ENCODE data around the gene DDB1. TPM values are rescaled to one million over a fixed set of nuclear protein-coding genes. Genes with fewer than 3 reads are reported as not detected.
"Not testable (repeated sequence)": the region's sequence is repeated elsewhere in the genome, so short reads cannot be mapped to it uniquely, and the experiment has no call there.

DDB1 gene
- total and polyA plus RNA-seq, 5 experiments from 2014 or later: 105 to 184 (median 125) TPM

- H3K27me3 Mint-ChIP-seq, H3K9me3 Mint-ChIP-seq, POLR2A ChIA-PET, H3K27ac Mint-ChIP-seq, H3K4me1 Mint-ChIP-seq, DNase-seq, ATAC-seq, H3K4me3 Mint-ChIP-seq, H3K36me3 Mint-ChIP-seq: not testable (repeated sequence)
Observed at GRCh38 chr11:61250796-61251765, 81.8 kb downstream of the DDB1 start.

Other genes with a start within 250 kb of the DDB1 start
- gene CD5, start 230.6 kb downstream of the DDB1 start, total RNA-seq: 100 to 1,000 TPM; 165 to 174 TPM
- gene CD5, start 230.6 kb downstream of the DDB1 start, polyA plus RNA-seq: 100 to 1,000 TPM; 136 to 227 (median 192) TPM
- gene VPS37C, start 171.7 kb downstream of the DDB1 start, total RNA-seq: 1 to 10 TPM; 5.4 to 6.3 TPM
- gene VPS37C, start 171.7 kb downstream of the DDB1 start, polyA plus RNA-seq: 1 to 10 TPM in 1 of 3 donors, under 1 TPM in 2; 0.62 to 1.3 (median 0.86) TPM
- not detected for gene PGA3, start 129.6 kb downstream of the DDB1 start, total RNA-seq
- gene PGA3, start 129.6 kb downstream of the DDB1 start, polyA plus RNA-seq: not detected
- not detected for gene PGA4, start 110.8 kb downstream of the DDB1 start, total RNA-seq
- not detected for gene PGA4, start 110.8 kb downstream of the DDB1 start, polyA plus RNA-seq
- gene PGA5, start 91.9 kb downstream of the DDB1 start, total RNA-seq: not detected
- gene PGA5, start 91.9 kb downstream of the DDB1 start, polyA plus RNA-seq: not detected
- gene VWCE, start 37.8 kb downstream of the DDB1 start, total RNA-seq: under 1 TPM; 0.94 to 0.99 TPM
- gene VWCE, start 37.8 kb downstream of the DDB1 start, polyA plus RNA-seq: not detected
- 10 to 100 TPM; 34.3 to 36.1 TPM for gene TKFC, start 123 bp upstream of the DDB1 start, total RNA-seq
- 10 to 100 TPM; 18.3 to 25.3 (median 18.4) TPM for gene TKFC, start 123 bp upstream of the DDB1 start, polyA plus RNA-seq
- gene CYB561A3, start 28.8 kb upstream of the DDB1 start, total RNA-seq: 10 to 100 TPM; 42.9 to 52.3 TPM
- 10 to 100 TPM; 54.5 to 69.3 (median 58.4) TPM for gene CYB561A3, start 28.8 kb upstream of the DDB1 start, polyA plus RNA-seq
- 10 to 100 TPM; 71.6 to 77.5 TPM for gene TMEM138, start 29.3 kb upstream of the DDB1 start, total RNA-seq
- gene TMEM138, start 29.3 kb upstream of the DDB1 start, polyA plus RNA-seq: 10 to 100 TPM; 44.8 to 49.7 (median 47.0) TPM
- 10 to 100 TPM; 17.4 to 20.3 TPM for gene TMEM216, start 59.5 kb upstream of the DDB1 start, total RNA-seq
- 10 to 100 TPM; 35.4 to 43.0 (median 42.6) TPM for gene TMEM216, start 59.5 kb upstream of the DDB1 start, polyA plus RNA-seq
- 100 to 1,000 TPM; 155 to 175 TPM for gene CPSF7, start 96.9 kb upstream of the DDB1 start, total RNA-seq
- 10 to 100 TPM; 20.6 to 34.8 (median 26.0) TPM for gene CPSF7, start 96.9 kb upstream of the DDB1 start, polyA plus RNA-seq
- gene SDHAF2, start 97.0 kb upstream of the DDB1 start, total RNA-seq: 10 to 100 TPM; 63.3 to 72.5 TPM
- 100 to 1,000 TPM in 1 of 3 donors, 10 to 100 TPM in 2; 92.1 to 118 (median 97.8) TPM for gene SDHAF2, start 97.0 kb upstream of the DDB1 start, polyA plus RNA-seq
- not detected for gene LRRC10B, start 175.6 kb upstream of the DDB1 start, total RNA-seq
- not detected for gene LRRC10B, start 175.6 kb upstream of the DDB1 start, polyA plus RNA-seq
- gene SYT7, start 248.0 kb upstream of the DDB1 start, total RNA-seq: not detected
- gene SYT7, start 248.0 kb upstream of the DDB1 start, polyA plus RNA-seq: under 1 TPM in 1 of 3 donors, not detected in 2; 0.06 TPM

Measured in naive thymus-derived CD8-positive, alpha-beta T cell (primary cell).